HEK293 (cell line): Measurements from ENCODE around the gene CHMP4A.

Source experiments
- CTCF ChIA-PET: fragments of 350-600 bp; formaldehyde crosslinking; extraction: SDS; loops from one replicate; lab custom pipeline; 2021; ENCODE audit warnings: antibody characterized with exemption; lab: Yijun Ruan, JAX
- POLR2A ChIA-PET: fragments of 300-600 bp; formaldehyde crosslinking; extraction: SDS; loops from one replicate; lab custom pipeline; 2020; ENCODE audit warnings: antibody characterized with exemption, inconsistent platforms; lab: Yijun Ruan, JAX
- H3K27ac ChIP-seq: fragments of 200-500 bp; sonication (Bioruptor generic); 2 replicates; pipeline ENCODE4 v1.5.1; 2014; ENCODE audit warnings: low read depth, low read length, control low read depth, inconsistent platforms; ENCODE audit errors: extremely low read depth
- H3K36me3 ChIP-seq, 2 experiments: fragments of 200-500 bp in 1 of 2; sonication (Bioruptor generic) in 1 of 2; 1 replicate in 1 of 2; 2 replicates in 1 of 2; pipeline ENCODE4 v1.5.1; 2014 to 2017; ENCODE audit warnings: inconsistent platforms in 2 of 2, low read length in 2 of 2; ENCODE audit not compliant: control insufficient read depth in 2 of 2, insufficient read depth in 1 of 2
- H3K4me1 ChIP-seq: fragments of 200-500 bp; sonication (Bioruptor generic); 2 replicates; pipeline ENCODE4 v1.5.1; 2014; ENCODE audit warnings: mild to moderate bottlenecking, low read length, inconsistent platforms; ENCODE audit not compliant: control insufficient read depth, insufficient read depth
- H3K4me3 ChIP-seq: 2 replicates; pipeline ENCODE4 v1.5.1; 2011; ENCODE audit warnings: low read depth, mild to moderate bottlenecking, control low read depth, low read length, moderate library complexity
- H3K9me3 ChIP-seq: fragments of 200-500 bp; sonication (Bioruptor generic); 2 replicates; pipeline ENCODE4 v1.5.1; 2014; ENCODE audit warnings: low read depth, low read length, inconsistent platforms; ENCODE audit not compliant: control insufficient read depth, insufficient read depth
- FEZF1 ChIP-seq: fragments of 450-650 bp; formaldehyde crosslinking; IDR thresholded peaks from 2 replicates; pipeline ENCODE4 v1.5.1; 2016; ENCODE audit warnings: missing biosample characterization, missing genetic modification characterization
- INSM2 ChIP-seq: fragments of 450-650 bp; formaldehyde crosslinking; IDR thresholded peaks from 2 replicates; pipeline ENCODE4 v1.5.1; 2016; ENCODE audit warnings: missing biosample characterization, missing genetic modification characterization
- KLF1 ChIP-seq: fragments of 450-650 bp; formaldehyde crosslinking; IDR thresholded peaks from 2 replicates; pipeline ENCODE4 v1.5.1; 2016; ENCODE audit warnings: missing biosample characterization, missing genetic modification characterization
- KLF16 ChIP-seq: fragments of 450-650 bp; formaldehyde crosslinking; IDR thresholded peaks from 2 replicates; pipeline ENCODE4 v1.5.1; 2017; ENCODE audit warnings: missing biosample characterization, missing genetic modification characterization
- KLF8 ChIP-seq: fragments of 450-650 bp; formaldehyde crosslinking; IDR thresholded peaks from 2 replicates; pipeline ENCODE4 v1.5.1; 2016; ENCODE audit warnings: missing biosample characterization, missing genetic modification characterization
- OVOL3 ChIP-seq: fragments of 450-650 bp; formaldehyde crosslinking; IDR thresholded peaks from 2 replicates; pipeline ENCODE4 v1.5.1; 2016; ENCODE audit warnings: missing biosample characterization, missing genetic modification characterization
- ZFP69B ChIP-seq: fragments of 450-650 bp; formaldehyde crosslinking; IDR thresholded peaks from 2 replicates; pipeline ENCODE4 v1.5.1; 2016; ENCODE audit warnings: missing biosample characterization, missing genetic modification characterization
- ZNF10 ChIP-seq: fragments of 450-650 bp; formaldehyde crosslinking; IDR thresholded peaks from 2 replicates; pipeline ENCODE4 v1.5.1; 2017; ENCODE audit warnings: missing biosample characterization, missing genetic modification characterization
- ZNF221 ChIP-seq: fragments of 450-650 bp; formaldehyde crosslinking; IDR thresholded peaks from 2 replicates; pipeline ENCODE4 v1.5.1; 2017; ENCODE audit warnings: missing biosample characterization, missing genetic modification characterization, borderline replicate concordance
- ZNF404 ChIP-seq: fragments of 450-650 bp; formaldehyde crosslinking; IDR thresholded peaks from 2 replicates; pipeline ENCODE4 v1.5.1; 2017; ENCODE audit warnings: missing biosample characterization, missing genetic modification characterization
- ZNF426 ChIP-seq: fragments of 450-650 bp; formaldehyde crosslinking; IDR thresholded peaks from 2 replicates; pipeline ENCODE4 v1.5.1; 2017; ENCODE audit warnings: missing biosample characterization, missing genetic modification characterization, mild to moderate bottlenecking, inconsistent platforms, moderate library complexity
- ZNF521 ChIP-seq: fragments of 450-650 bp; formaldehyde crosslinking; IDR thresholded peaks from 2 replicates; pipeline ENCODE4 v1.5.1; 2017; ENCODE audit warnings: missing biosample characterization, mild to moderate bottlenecking, missing genetic modification characterization
- ZNF555 ChIP-seq: fragments of 450-650 bp; formaldehyde crosslinking; conservative IDR thresholded peaks from 2 replicates; pipeline ENCODE4 v1.5.1; 2017; ENCODE audit warnings: missing biosample characterization, mild to moderate bottlenecking, missing genetic modification characterization, inconsistent platforms
- ZNF623 ChIP-seq: fragments of 450-650 bp; formaldehyde crosslinking; IDR thresholded peaks from 2 replicates; pipeline ENCODE4 v1.5.1; 2016; ENCODE audit warnings: missing biosample characterization, missing genetic modification characterization
- ZNF626 ChIP-seq: fragments of 450-650 bp; sonication (Bioruptor Pico); formaldehyde crosslinking; IDR thresholded peaks from 2 replicates; pipeline ENCODE4 v1.5.1; 2018; ENCODE audit warnings: missing biosample characterization, missing genetic modification characterization, inconsistent platforms
- ZNF629 ChIP-seq: fragments of 450-650 bp; formaldehyde crosslinking; IDR thresholded peaks from 2 replicates; pipeline ENCODE4 v1.5.1; 2017; ENCODE audit warnings: missing biosample characterization, missing genetic modification characterization
- ZNF692 ChIP-seq: fragments of 450-650 bp; formaldehyde crosslinking; IDR thresholded peaks from 2 replicates; pipeline ENCODE4 v1.5.1; 2016; ENCODE audit warnings: missing biosample characterization, missing genetic modification characterization
- ZNF843 ChIP-seq: fragments of 450-650 bp; formaldehyde crosslinking; IDR thresholded peaks from 2 replicates; pipeline ENCODE4 v1.5.1; 2016; ENCODE audit warnings: missing biosample characterization, missing genetic modification characterization
- TF ChIP-seq, protein P1 (sequence below): fragments of 450-650 bp; formaldehyde crosslinking; IDR thresholded peaks from 2 replicates; pipeline ENCODE4; 2016; ENCODE audit warnings: missing biosample characterization, missing genetic modification characterization
- TF ChIP-seq, protein P2 (sequence below): fragments of 450-650 bp; IDR thresholded peaks from 2 replicates; pipeline ENCODE4 v1.5.1; 2018; ENCODE audit warnings: missing biosample characterization, missing genetic modification characterization

Gene CHMP4A

DNA sequence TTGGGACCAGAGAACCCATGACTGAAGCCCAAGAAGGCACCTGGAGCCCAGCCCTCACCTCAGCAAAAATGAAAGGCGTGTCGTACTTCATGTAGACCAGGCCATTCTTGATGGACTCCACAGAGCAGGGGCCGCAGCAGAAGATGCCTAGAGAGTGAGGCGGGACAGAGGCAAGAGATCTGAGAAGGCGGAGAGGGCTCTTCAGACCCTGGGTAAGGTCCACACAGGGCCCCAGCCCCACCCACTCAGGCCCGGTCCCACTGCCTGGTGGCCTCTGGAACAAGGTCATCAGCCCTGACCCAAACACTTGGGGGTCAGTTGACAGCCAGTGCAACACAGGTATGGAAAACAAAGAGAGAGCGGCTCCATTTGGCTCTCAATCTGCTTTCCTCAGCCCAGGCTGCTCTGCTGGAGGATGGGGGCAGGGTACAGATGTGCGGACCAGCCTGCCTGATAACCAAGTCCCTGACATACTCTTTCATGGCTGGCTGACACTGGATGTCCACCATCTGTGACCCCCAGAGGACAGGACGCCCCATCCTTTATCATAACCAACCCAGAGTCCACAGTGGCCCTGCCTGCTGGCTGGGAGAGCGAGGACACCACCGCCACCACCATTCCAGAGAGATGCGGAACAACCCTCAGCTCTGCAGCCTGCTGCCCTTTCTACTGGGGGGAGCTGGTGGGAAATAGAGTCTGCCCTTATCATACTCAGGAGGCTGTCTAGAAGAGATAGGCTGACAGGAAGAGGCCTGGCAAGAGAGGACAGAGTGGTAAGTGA lies 42.8 kb upstream of the CHMP4A start (continued):
- no peak for TF ChIP-seq ZNF843 (tag by site-specific recombination)
- TF ChIP-seq, protein P1, sequence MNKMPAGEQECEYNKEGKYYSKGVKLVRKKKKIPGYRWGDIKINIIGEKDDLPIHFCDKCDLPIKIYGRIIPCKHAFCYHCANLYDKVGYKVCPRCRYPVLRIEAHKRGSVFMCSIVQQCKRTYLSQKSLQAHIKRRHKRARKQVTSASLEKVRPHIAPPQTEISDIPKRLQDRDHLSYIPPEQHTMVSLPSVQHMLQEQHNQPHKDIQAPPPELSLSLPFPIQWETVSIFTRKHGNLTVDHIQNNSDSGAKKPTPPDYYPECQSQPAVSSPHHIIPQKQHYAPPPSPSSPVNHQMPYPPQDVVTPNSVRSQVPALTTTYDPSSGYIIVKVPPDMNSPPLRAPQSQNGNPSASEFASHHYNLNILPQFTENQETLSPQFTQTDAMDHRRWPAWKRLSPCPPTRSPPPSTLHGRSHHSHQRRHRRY (tag by site-specific recombination), result no peak
- TF ChIP-seq ZNF404 (tag by site-specific recombination), result no peak
- TF ChIP-seq KLF16, result no peak

GRCh38 chr14:24255438-24255837 lies 42.1 kb upstream of the CHMP4A start:
- CTCF ChIA-PET, result interaction anchor here (0.6 to 1.0 kb wide), 4 partner anchors 13 to 176 kb away, joined by 3 to 4 read pairs (median 3); partner anchors contain the start of gene TINF2
- Histone ChIP-seq H3K36me3 (peaks cover 0 to 15% of the 10 kb centered on the region in 2 experiments; a peak in 2 of 3 replicates), H3K4me1 (no peaks in the 10 kb centered on the region), H3K4me3 (no peak overlapping the region), H3K27ac (no peak overlapping the region), H3K9me3 (no peaks in the 10 kb centered on the region)
- POLR2A ChIA-PET, result interaction anchor here (0.8 kb wide), 1 partner anchor 16 kb away, joined by 3 read pairs; the partner anchor contains the start of gene RABGGTA
- TF ChIP-seq INSM2 (tag by site-specific recombination) (no peak), ZFP69B (tag by site-specific recombination) (no peak), ZNF692 (tag by site-specific recombination) (no peak), ZNF555 (tag by site-specific recombination) (no peak), ZNF626 (tag by site-specific recombination) (no peak), ZNF629 (tag by site-specific recombination) (no peak)
- TF ChIP-seq, protein P1 (tag by site-specific recombination), result no peak

GRCh38 chr14:24254630-24255392 lies 41.5 kb upstream of the CHMP4A start:
- Histone ChIP-seq H3K9me3 (no peaks in the 10 kb centered on the region), H3K4me1 (no peaks in the 10 kb centered on the region)
- CTCF ChIA-PET, result interaction anchor here (0.6 to 4.6 kb wide), 5 partner anchors 12 to 177 kb away, joined by 3 to 22 read pairs (median 3); partner anchors contain the start of gene TINF2
- TF ChIP-seq, protein P2, sequence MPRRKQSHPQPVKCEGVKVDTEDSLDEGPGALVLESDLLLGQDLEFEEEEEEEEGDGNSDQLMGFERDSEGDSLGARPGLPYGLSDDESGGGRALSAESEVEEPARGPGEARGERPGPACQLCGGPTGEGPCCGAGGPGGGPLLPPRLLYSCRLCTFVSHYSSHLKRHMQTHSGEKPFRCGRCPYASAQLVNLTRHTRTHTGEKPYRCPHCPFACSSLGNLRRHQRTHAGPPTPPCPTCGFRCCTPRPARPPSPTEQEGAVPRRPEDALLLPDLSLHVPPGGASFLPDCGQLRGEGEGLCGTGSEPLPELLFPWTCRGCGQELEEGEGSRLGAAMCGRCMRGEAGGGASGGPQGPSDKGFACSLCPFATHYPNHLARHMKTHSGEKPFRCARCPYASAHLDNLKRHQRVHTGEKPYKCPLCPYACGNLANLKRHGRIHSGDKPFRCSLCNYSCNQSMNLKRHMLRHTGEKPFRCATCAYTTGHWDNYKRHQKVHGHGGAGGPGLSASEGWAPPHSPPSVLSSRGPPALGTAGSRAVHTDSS, result no peak
- TF ChIP-seq FEZF1 (tag by site-specific recombination), result no peak
- TF ChIP-seq ZNF426 (tag by site-specific recombination), result no peak
- TF ChIP-seq ZNF623 (tag by site-specific recombination), result no peak
- TF ChIP-seq ZNF521 (tag by site-specific recombination), result no peak
- TF ChIP-seq ZNF10, result no peak
- no peak for TF ChIP-seq KLF1 (tag by site-specific recombination)
- no peak for TF ChIP-seq KLF8
- TF ChIP-seq OVOL3 (tag by site-specific recombination), result no peak
- no peak for TF ChIP-seq ZNF221
- TF ChIP-seq, all 188 proteins: peak for 0
- H3K36me3 ChIP-seq, result peaks cover 0 to 15% of the 10 kb centered on the region in 2 experiments; a peak in 2 of 3 replicates
- H3K4me3 ChIP-seq, result no peak overlapping the region
- POLR2A ChIA-PET, result interaction anchor here (0.8 kb wide), 1 partner anchor 16 kb away, joined by 3 read pairs; the partner anchor contains the start of gene RABGGTA
- H3K27ac ChIP-seq, result no peak overlapping the region
